ENCODE results near the gene COL11A1.

DNA sequence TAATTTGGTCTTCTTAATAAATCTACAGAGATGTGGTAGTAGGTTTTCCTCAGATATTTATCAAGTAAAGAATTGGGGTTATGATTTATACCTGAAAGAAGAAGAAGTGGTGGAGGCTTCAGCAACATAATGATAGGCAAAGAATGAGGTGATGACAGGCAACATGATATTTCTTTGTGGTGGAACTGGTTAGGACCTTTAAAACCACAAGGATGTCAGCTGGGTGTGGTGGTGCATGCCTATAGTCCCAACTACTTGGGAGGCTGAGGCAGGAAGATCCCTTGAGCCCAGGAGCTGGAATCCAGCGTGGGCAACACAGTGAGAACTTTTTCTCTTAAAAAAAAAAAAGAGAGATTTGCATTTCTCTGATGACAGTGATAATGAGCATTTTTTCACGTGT, 34.1 kb upstream of the COL11A1 start:
- no peak for TF ChIP-seq TAF1 (IDR thresholded peaks at IDR 0.05; ENCODE audit: borderline replicate concordance, insufficient read depth, low read length)
- no peak for TF ChIP-seq POLR2AphosphoS5 (IDR thresholded peaks at IDR 0.05; ENCODE audit: low read depth, low read length)
- no peak for TF ChIP-seq SIN3A (IDR thresholded peaks at IDR 0.05; ENCODE audit: borderline replicate concordance, insufficient read depth, low read length)
- TF ChIP-seq, protein P1, sequence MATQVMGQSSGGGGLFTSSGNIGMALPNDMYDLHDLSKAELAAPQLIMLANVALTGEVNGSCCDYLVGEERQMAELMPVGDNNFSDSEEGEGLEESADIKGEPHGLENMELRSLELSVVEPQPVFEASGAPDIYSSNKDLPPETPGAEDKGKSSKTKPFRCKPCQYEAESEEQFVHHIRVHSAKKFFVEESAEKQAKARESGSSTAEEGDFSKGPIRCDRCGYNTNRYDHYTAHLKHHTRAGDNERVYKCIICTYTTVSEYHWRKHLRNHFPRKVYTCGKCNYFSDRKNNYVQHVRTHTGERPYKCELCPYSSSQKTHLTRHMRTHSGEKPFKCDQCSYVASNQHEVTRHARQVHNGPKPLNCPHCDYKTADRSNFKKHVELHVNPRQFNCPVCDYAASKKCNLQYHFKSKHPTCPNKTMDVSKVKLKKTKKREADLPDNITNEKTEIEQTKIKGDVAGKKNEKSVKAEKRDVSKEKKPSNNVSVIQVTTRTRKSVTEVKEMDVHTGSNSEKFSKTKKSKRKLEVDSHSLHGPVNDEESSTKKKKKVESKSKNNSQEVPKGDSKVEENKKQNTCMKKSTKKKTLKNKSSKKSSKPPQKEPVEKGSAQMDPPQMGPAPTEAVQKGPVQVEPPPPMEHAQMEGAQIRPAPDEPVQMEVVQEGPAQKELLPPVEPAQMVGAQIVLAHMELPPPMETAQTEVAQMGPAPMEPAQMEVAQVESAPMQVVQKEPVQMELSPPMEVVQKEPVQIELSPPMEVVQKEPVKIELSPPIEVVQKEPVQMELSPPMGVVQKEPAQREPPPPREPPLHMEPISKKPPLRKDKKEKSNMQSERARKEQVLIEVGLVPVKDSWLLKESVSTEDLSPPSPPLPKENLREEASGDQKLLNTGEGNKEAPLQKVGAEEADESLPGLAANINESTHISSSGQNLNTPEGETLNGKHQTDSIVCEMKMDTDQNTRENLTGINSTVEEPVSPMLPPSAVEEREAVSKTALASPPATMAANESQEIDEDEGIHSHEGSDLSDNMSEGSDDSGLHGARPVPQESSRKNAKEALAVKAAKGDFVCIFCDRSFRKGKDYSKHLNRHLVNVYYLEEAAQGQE (IDR thresholded peaks at IDR 0.05; ENCODE audit: insufficient read depth in 1 of 2, low read depth in 2 of 2, low read length in 2 of 2), result no peak
